DOHH2 (cell line): ENCODE data around the gene USH1C.

Source experiments
- H3F3A ChIP-seq: fragments of 200-600 bp; sonication (generic), shearing (Covaris generic); 2 replicates; pipeline ENCODE4 v1.6.0; 2016; ENCODE audit warnings: antibody characterized with exemption, mild to moderate bottlenecking; ENCODE audit not compliant: control insufficient read depth, insufficient read depth
- H3K27ac ChIP-seq: fragments of 200-600 bp; sonication (generic); 2 replicates; pipeline ENCODE4 v1.5.1; 2014; ENCODE audit warnings: low read depth, mild to moderate bottlenecking, low read length, moderate library complexity
- H3K27me3 ChIP-seq: fragments of 200-600 bp; sonication (generic); 2 replicates; pipeline ENCODE4 v1.6.1; 2014; ENCODE audit warnings: mild to moderate bottlenecking, low read length, mixed read lengths; ENCODE audit not compliant: control insufficient read depth
- H3K36me3 ChIP-seq: fragments of 200-600 bp; sonication (generic); 2 replicates; pipeline ENCODE4 v1.6.1; 2014; ENCODE audit warnings: mild to moderate bottlenecking, low read length, moderate library complexity, mixed read lengths; ENCODE audit not compliant: control insufficient read depth
- H3K4me1 ChIP-seq: fragments of 200-600 bp; sonication (generic); 2 replicates; pipeline ENCODE4 v1.6.1; 2014; ENCODE audit warnings: mild to moderate bottlenecking, low read length, mixed read lengths; ENCODE audit not compliant: control insufficient read depth
- H3K4me2 ChIP-seq: fragments of 200-600 bp; sonication (generic); 2 replicates; pipeline ENCODE4 v1.6.0; 2014; ENCODE audit warnings: mild to moderate bottlenecking, low read length, moderate library complexity
- H3K4me3 ChIP-seq: fragments of 200-600 bp; sonication (generic); 2 replicates; pipeline ENCODE4 v1.5.1; 2014; ENCODE audit warnings: mild to moderate bottlenecking, low read length, mixed read lengths
- H3K79me2 ChIP-seq: fragments of 200-600 bp; sonication (generic); 2 replicates; pipeline ENCODE4 v1.6.1; 2014; ENCODE audit warnings: mild to moderate bottlenecking, low read length, mixed read lengths; ENCODE audit not compliant: control insufficient read depth
- H3K9me2 ChIP-seq: fragments of 200-600 bp; sonication (generic); replicated peaks from 2 replicates; pipeline ENCODE4 v1.6.1; 2014; ENCODE audit warnings: mild to moderate bottlenecking, low read length, mixed read lengths; ENCODE audit not compliant: control insufficient read depth
- H3K9me3 ChIP-seq: fragments of 200-600 bp; sonication (generic); 2 replicates; pipeline ENCODE4 v1.6.1; 2014; ENCODE audit warnings: antibody characterized with exemption, low read length, mixed read lengths; ENCODE audit not compliant: control insufficient read depth, insufficient read depth
- H4K20me1 ChIP-seq: fragments of 200-600 bp; sonication (generic); 2 replicates; pipeline ENCODE4 v1.6.0; 2014; ENCODE audit warnings: low read depth, mild to moderate bottlenecking, antibody characterized with exemption, low read length, moderate library complexity; ENCODE audit not compliant: control insufficient read depth, insufficient read depth
- CTCF ChIP-seq: fragments of 200-600 bp; sonication (generic); IDR thresholded peaks from one replicate; pipeline ENCODE4 v1.5.1; 2014; ENCODE audit warnings: antibody characterized with exemption, mild to moderate bottlenecking, low read depth, low read length; ENCODE audit not compliant: poor library complexity, severe bottlenecking
- EZH2phosphoT487 ChIP-seq: fragments of 200-600 bp; sonication (generic); IDR thresholded peaks from 2 replicates; pipeline ENCODE4 v1.6.1; 2017; ENCODE audit warnings: borderline replicate concordance, mild to moderate bottlenecking, antibody characterized with exemption, low read length, moderate library complexity, mixed read lengths

Gene USH1C

GRCh38 chr11:17524221-17524620, 20.0 kb downstream of the USH1C start:
- Histone ChIP-seq H3K79me2 (no peaks in the 10 kb centered on the region), H3K4me1 (no peaks in the 10 kb centered on the region), H3K36me3 (no peaks in the 10 kb centered on the region), H3K27ac (no peak overlapping the region), H3K9me3 (no peaks in the 10 kb centered on the region), H3K9me2 (no peaks in the 10 kb centered on the region), H3K27me3 (no peaks in the 10 kb centered on the region), H3F3A (no peaks in the 10 kb centered on the region), H3K4me3 (no peak overlapping the region), H4K20me1 (no peaks in the 10 kb centered on the region), H3K4me2 (no peak overlapping the region)
- TF ChIP-seq CTCF (no peak), EZH2phosphoT487 (no peak)

GRCh38 chr11:17522655-17523054, 21.6 kb downstream of the USH1C start:
- Histone ChIP-seq H3K27me3 (no peaks in the 10 kb centered on the region; the same call in 1 of the 2 replicates), H3K4me2 (no peak overlapping the region), H3K79me2 (no peaks in the 10 kb centered on the region), H3K9me3 (no peaks in the 10 kb centered on the region), H3K27ac (no peak overlapping the region), H3K4me3 (no peak overlapping the region), H3K4me1 (no peaks in the 10 kb centered on the region), H3F3A (no peaks in the 10 kb centered on the region), H3K9me2 (no peaks in the 10 kb centered on the region), H3K36me3 (no peaks in the 10 kb centered on the region), H4K20me1 (no peaks in the 10 kb centered on the region)
- TF ChIP-seq EZH2phosphoT487 (no peak), CTCF (no peak)

GRCh38 chr11:17521106-17521900, 22.9 kb downstream of the USH1C start:
- no peak for TF ChIP-seq EZH2phosphoT487
- TF ChIP-seq CTCF, result no peak
- Histone ChIP-seq H3K36me3 (no peaks in the 10 kb centered on the region), H3K9me3 (no peaks in the 10 kb centered on the region), H3K9me2 (no peaks in the 10 kb centered on the region), H3K27ac (no peak overlapping the region), H3K4me1 (no peaks in the 10 kb centered on the region), H3K79me2 (no peaks in the 10 kb centered on the region), H3K27me3 (no peaks in the 10 kb centered on the region; the same call in 1 of the 2 replicates), H4K20me1 (no peaks in the 10 kb centered on the region), H3K4me2 (no peak overlapping the region), H3K4me3 (no peak overlapping the region), H3F3A (no peaks in the 10 kb centered on the region)
